HepG2 (cell line): Measurements from ENCODE around the gene HRH3. TPM values are rescaled to one million over a fixed set of nuclear protein-coding genes. Genes with fewer than 3 reads are reported as not detected.

Experiments used
- CERS6 ChIP-seq: sonication (generic); formaldehyde crosslinking; IDR thresholded peaks from 2 replicates; pipeline ENCODE4 v1.5.0; 2020; ENCODE audit warnings: missing genetic modification reagents
- DNMT1 ChIP-seq: sonication (generic); formaldehyde crosslinking; IDR thresholded peaks from 2 replicates; pipeline ENCODE4 v1.5.1; 2020; ENCODE audit warnings: mild to moderate bottlenecking, missing genetic modification reagents
- HNRNPLL ChIP-seq: fragments of 200-400 bp; formaldehyde crosslinking; IDR thresholded peaks from 2 replicates; pipeline ENCODE4 v1.6.1; 2017; ENCODE audit warnings: mild to moderate bottlenecking, low read depth, low read length; ENCODE audit not compliant: poor library complexity, severe bottlenecking
- PRMT3 ChIP-seq: sonication (generic); formaldehyde crosslinking; IDR thresholded peaks from 2 replicates; pipeline ENCODE4 v1.8.1; 2022; ENCODE audit warnings: low read depth, mild to moderate bottlenecking, moderate library complexity, missing genetic modification reagents, borderline replicate concordance
- U2AF1 ChIP-seq: fragments of 200-400 bp; formaldehyde crosslinking; optimal IDR thresholded peaks from 2 replicates; pipeline ENCODE3; 2017; ENCODE audit warnings: mild to moderate bottlenecking, low read depth, low read length
- ZNF142 ChIP-seq: sonication (generic); formaldehyde crosslinking; IDR thresholded peaks from 2 replicates; pipeline ENCODE4 v1.4.0; 2020; ENCODE audit warnings: missing genetic modification reagents
- ZNF224 ChIP-seq: sonication (generic); formaldehyde crosslinking; IDR thresholded peaks from 2 replicates; pipeline ENCODE4 v1.5.0; 2020; ENCODE audit warnings: mild to moderate bottlenecking, missing genetic modification reagents
- ZNF569 ChIP-seq: sonication (generic); formaldehyde crosslinking; IDR thresholded peaks from 2 replicates; pipeline ENCODE4 v1.5.0; 2020; ENCODE audit warnings: mild to moderate bottlenecking, missing genetic modification reagents, moderate library complexity, borderline replicate concordance
- ZNF598 ChIP-seq: sonication (generic); formaldehyde crosslinking; IDR thresholded peaks from 2 replicates; pipeline ENCODE4 v1.5.1; 2020; ENCODE audit warnings: mild to moderate bottlenecking, missing genetic modification reagents, borderline replicate concordance
- polyA plus RNA-seq, 8 experiments: library from polyadenylated mRNA; depleted of rRNA in 3 of 8; stranded (reverse) in 7 of 8; unstranded in 1 of 8; fragments of >200 nt; fragmentation: Illumina TruSeq in 4 of 8; extraction: Trizol in 4 of 8; gene quantifications; 2 replicates each; pipeline versions ENCODE4 v1.2.1 to v1.2.3, GENCODE V29; 2011 to 2016; ENCODE audit warnings: low read depth in 4 of 8, missing spikeins in 1 of 8, mixed read lengths in 1 of 8; ENCODE audit not compliant: insufficient read depth in 1 of 8
- total RNA-seq, 5 experiments: library from RNA; depleted of rRNA; stranded (reverse); fragments of >200 nt; fragmentation: Illumina TruSeq; extraction: Trizol; gene quantifications; 2 replicates each; pipeline ENCODE4 v1.2.3, GENCODE V29; 2016; ENCODE audit warnings: low read depth in 1 of 5

The HRH3 gene
- total and polyA plus RNA-seq, 2 of the 13 experiments (the other 11 are each of a cell fraction or from before 2014, with no cell fraction given): 0.18 TPM; not detected in 1

GRCh38 chr20:62222972-62223371 lies 2.9 kb upstream of the HRH3 start (continued):
- TF ChIP-seq ZNF142 (CRISPR knock-in tag): no peak
- no peak for TF ChIP-seq DNMT1 (CRISPR knock-in tag)
- no peak for TF ChIP-seq CERS6 (CRISPR knock-in tag)
- TF ChIP-seq ZNF224: no peak
- no peak for TF ChIP-seq PRMT3
- TF ChIP-seq U2AF1: no peak
- peak; percentile 3 for TF ChIP-seq HNRNPLL
- no peak for TF ChIP-seq ZNF569
- TF ChIP-seq ZNF598 (CRISPR knock-in tag): no peak
